ENCODE measurements around the gene SINHCAF.

GRCh38 chr12:31298922-31299321, 27.0 kb downstream of the SINHCAF start:
- TF ChIP-seq CTCF (IDR thresholded peaks at IDR 0.05) = no peak
- TF ChIP-seq ZFX (IDR thresholded peaks at IDR 0.05; ENCODE audit: borderline replicate concordance) = no peak
